NCI-H1694 (cell line): ENCODE measurements around the gene SNAPC5.
"Not testable (repeated sequence)": the region's sequence is repeated elsewhere in the genome, so short reads cannot be mapped to it uniquely, and the experiment has no call there.

Experiments used
- DNase-seq: peaks from one replicate; lab custom pipeline; 2025; lab: John Stamatoyannopoulos, UW

The SNAPC5 gene

GRCh38 chr15:66491846-66492245, 5.7 kb downstream of the SNAPC5 start:
- no peak for DNase-seq

GRCh38 chr15:66489179-66489791, 8.3 kb downstream of the SNAPC5 start:
- DNase-seq = no peak

GRCh38 chr15:66488525-66488924, 9.0 kb downstream of the SNAPC5 start:
- no peak for DNase-seq

GRCh38 chr15:66486887-66487286, 10.7 kb downstream of the SNAPC5 start:
- no peak for DNase-seq

- DNase-seq = no peak
Observed at GRCh38 chr15:66484539-66485112, 12.9 kb downstream of the SNAPC5 start.

GRCh38 chr15:66483131-66483566, 14.4 kb downstream of the SNAPC5 start:
- DNase-seq = no peak

- DNase-seq = no peak
Observed at GRCh38 chr15:66482539-66482938, 15.0 kb downstream of the SNAPC5 start.

- no peak for DNase-seq
Observed at GRCh38 chr15:66481107-66481856, 16.3 kb downstream of the SNAPC5 start.

GRCh38 chr15:66480267-66480666, 17.3 kb downstream of the SNAPC5 start:
- DNase-seq = no peak

- no peak for DNase-seq
Observed at GRCh38 chr15:66477011-66477410, 20.6 kb downstream of the SNAPC5 start.

- no peak for DNase-seq
Observed at GRCh38 chr15:66476535-66476934, 21.0 kb downstream of the SNAPC5 start.

GRCh38 chr15:66474963-66475362, 22.6 kb downstream of the SNAPC5 start:
- no peak for DNase-seq

- no peak for DNase-seq
Observed at GRCh38 chr15:66474135-66474534, 23.4 kb downstream of the SNAPC5 start.

GRCh38 chr15:66472176-66472999, 25.2 kb downstream of the SNAPC5 start:
- DNase-seq = no peak

GRCh38 chr15:66470825-66471224, 26.7 kb downstream of the SNAPC5 start:
- DNase-seq = not testable (repeated sequence)

- DNase-seq = not testable (repeated sequence)
Observed at GRCh38 chr15:66467162-66468040, 30.2 kb downstream of the SNAPC5 start.

GRCh38 chr15:66465294-66465693, 32.3 kb downstream of the SNAPC5 start:
- not testable (repeated sequence) for DNase-seq

GRCh38 chr15:66462627-66463026, 34.9 kb downstream of the SNAPC5 start:
- DNase-seq = no peak

GRCh38 chr15:66461917-66462316, 35.6 kb downstream of the SNAPC5 start:
- DNase-seq = no peak

- not testable (repeated sequence) for DNase-seq
Observed at GRCh38 chr15:66461294-66461693, 36.3 kb downstream of the SNAPC5 start.
